GM19099 (cell line): ENCODE results near the gene TMEM51.

Source experiments
- POLR2A ChIP-seq: IDR thresholded peaks from 3 replicates; pipeline ENCODE4 v1.6.1; 2011; ENCODE audit warnings: low read depth; ENCODE audit not compliant: insufficient read length; ENCODE audit errors: extremely low read depth

The TMEM51 gene

DNA sequence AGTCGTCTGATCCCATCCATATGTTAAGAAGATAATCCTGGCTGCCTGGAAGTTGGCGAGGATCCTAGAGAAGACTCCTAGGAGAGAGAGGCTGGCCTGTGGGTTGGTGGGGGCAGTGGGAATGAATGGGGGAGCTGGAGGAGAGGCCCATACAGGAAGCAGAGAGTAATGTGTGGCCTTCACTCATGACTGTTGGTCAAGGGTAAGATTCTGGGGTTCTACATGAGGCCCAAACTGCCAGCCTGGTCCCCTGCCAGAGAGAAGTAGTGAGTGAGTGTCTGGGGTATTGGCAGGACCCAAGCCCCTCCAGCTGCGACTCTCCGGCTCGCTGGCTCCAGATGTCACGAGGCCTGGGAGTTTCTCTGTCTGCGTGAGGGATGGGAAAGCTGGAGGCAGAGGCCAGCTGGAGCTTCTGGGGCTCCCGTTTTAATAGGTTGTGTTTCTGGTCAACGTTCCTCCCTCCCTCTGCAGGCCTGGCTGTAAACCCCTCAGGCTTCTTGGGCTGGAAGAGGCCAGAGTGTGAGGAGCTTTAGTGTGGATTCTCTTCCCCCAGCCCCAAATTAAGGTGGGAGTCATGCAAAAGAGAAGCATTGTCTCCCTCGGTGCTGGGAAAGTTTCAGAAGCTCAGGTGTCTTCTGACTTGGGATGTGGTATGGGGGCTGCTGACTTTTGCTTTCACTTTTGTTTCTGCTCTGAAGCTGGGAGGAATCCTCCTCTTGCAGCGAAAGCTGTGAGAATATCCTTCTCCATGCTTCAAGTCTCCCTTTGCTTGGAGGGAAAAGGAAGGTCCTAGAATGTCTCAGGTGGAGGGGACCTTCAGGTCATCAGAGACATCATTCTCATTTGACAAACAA is 2.6 kb downstream of the TMEM51 start:
- TF ChIP-seq POLR2A: no peak

DNA sequence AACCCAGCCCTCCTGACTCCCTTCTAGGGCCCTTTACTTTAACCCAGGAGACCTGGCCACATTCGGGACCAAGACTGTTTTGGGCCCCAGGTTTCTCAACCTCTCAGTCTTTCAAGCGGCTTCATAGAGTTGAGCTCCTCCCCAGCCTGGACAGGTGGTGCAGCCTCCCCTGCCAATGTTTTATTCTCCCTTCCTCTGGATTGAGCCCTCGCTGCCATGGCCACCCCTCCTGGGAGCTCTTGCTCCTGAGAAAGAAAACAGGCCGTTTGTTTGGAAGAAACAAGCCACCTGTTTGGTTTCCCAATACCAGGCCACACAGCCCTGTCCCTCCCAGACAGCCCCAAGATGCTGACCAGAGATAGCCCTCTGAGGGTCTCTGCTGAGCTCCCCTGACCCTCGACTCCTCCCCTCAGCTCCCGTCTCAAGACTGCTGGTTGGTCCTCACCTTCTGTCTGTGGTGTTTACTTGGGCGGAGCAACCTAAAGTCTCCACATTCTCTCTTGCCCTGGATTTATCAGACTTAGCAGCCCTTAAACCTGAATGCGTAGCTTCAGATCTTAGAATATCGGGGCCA is 3.3 kb downstream of the TMEM51 start:
- no peak for TF ChIP-seq POLR2A

DNA sequence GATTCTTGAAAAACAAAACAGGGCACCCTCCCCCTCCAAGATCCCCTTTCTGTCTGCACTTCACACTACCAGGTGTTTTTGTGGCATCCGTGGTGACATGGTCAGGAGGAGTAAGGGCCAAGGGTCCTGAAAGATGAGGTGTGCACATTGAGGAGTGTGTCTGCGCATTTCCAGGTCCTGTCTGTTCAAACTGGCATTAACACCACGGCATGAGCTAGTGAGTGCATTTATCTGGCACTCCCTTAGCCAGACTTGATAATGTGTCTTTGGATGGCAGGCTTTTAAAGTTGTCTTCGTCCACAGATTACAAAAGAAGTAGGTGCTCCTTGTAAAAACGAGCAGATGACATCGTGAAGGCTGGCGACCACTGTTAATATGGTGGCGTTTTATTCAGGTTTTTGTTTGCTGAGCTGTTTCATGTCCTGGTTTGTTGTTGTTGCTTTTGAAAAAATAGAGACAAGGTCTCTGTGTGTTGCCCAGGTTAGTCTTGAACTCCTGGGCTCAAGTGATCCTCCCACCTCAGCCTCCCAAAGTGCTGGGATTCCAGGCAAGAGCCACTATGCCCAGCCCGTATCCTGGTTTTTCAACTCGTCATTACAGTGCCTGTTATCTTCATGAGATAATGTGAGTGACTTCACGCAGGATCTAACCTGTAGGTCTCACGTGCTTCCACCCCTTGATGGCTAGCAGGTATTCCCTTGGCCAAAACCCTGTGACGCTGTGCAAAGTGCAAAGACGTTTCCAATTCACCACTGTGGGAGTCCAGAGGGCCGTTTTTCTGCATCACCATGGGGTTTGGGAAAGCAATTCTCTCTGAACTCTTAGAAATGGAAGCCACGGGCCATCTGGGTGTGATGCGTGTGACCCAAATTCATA is 4.2 kb downstream of the TMEM51 start:
- no peak for TF ChIP-seq POLR2A

DNA sequence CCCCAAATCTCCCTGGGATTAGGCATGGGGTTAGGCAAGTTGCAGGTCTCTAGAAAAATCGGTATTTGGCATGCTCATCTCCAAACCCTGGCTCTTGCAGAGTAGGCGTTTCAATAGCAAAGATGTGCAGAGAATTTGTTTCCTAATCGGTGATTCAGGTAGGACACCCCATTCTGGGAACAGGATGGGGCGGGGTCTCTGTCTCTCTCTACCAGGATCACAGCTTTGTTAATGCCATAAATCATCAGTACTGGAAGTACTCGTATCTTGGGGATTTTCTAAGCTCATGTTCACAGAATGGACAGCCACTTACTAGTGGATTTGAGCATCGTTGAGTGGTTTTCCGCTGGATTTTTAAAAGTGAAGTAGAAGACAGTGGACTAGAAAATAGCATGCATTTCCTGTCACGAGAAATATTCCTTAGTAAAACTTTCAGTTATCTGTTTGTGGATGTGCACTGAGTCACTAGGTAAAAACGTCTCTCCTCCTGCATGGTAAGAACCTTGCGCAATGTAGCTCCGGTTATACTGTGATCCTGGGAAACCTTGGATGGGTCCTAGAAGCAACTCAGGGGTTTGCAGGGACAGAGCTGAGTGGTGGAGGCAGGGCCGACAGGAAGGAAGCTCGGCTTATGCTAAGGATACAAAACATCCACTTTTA is 5.1 kb downstream of the TMEM51 start:
- TF ChIP-seq POLR2A: no peak

DNA sequence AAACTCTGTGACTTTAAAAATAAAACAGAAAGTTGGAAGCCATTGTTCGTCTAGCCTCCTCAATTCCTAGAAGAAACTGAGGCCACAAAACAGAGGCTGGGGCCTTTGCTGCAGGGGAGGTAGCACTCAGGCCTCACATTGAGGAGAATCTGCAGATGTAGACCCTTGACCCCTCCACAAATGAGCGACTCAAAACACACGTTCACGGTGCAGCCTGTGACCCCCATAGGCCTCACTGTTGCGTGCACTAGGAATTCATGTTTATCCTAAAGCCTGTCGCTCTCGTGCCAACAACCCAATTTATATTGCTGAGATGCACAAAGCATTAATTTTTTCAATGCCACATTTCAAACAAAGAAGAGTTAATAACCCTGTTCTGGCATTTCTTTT is 5.6 kb downstream of the TMEM51 start:
- TF ChIP-seq POLR2A: no peak

DNA sequence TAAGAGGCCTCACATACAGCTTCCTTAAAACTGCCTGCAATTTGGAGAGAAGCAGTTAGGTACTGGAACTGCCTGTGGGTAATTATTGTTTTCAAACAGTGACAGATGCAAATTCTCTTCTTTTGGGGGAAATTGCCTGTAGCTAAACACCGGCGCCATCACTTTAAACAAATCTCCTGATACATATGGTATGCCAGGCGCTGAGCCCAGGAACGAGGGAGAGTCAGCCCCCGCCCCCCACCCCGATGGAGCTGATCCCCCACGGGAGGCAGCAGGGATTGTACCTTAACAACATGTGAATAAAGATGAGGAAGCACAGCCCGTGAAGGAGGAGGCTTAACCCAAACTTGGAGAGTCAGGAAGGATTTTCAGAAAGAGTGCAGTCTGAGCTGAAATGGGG is 7.1 kb downstream of the TMEM51 start:
- TF ChIP-seq POLR2A: no peak

DNA sequence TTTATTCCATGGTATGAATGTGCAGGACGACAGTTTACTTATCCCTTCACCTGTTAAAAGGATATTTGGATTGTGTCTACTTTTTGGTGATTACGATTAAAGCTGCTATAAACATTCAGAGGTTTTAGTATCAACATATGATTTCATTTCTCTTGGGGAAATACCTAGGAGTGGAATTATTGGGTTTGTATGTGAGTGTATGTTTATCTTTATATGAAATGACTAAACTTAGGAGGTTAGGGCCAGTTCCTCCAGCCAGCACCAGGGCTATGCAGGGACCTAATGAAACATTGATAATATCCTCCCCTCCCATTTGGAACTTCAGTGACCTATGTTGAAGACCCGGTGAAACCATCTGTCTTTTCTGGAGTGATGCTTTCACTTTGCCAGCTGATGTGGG is 13.8 kb downstream of the TMEM51 start:
- no peak for TF ChIP-seq POLR2A

DNA sequence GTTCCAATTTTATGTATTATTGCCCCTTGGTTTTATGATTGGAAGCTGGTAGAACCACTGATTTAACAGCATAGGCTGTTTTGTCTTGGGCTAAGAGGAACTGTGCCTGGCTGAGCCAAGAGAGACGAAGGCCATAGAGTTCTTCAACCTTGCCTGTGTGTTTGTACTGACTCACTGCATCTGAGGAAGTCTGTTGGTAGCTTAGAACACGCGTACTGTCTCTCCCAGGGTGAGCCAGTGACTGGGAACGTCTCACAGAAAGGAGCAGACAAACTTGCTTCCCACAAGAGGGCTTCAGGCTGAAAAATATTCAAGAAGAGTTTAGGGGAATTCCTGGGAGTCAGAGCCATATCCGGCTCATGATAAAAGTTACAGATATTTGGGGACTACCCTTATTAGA is 14.9 kb downstream of the TMEM51 start:
- TF ChIP-seq POLR2A: no peak

DNA sequence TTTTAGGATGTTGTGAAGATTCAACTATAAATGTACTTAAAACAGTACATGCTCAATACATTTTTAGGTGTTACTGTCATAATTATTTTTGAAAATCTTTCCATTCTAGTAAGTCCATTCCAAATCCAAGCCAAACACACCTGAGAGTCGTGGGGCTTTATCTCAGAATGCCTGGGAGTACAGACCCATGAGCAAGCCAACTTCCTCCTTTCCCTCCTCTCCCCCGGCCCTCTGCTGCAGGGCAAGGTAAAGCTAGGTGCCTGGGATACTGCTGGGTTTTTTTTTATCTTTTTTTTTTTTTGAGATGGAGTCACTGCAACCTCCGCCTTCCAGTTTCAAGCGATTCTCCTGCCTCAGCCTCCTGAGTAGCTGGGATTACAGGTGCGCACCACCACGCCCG is 16.5 kb downstream of the TMEM51 start:
- TF ChIP-seq POLR2A: no peak

DNA sequence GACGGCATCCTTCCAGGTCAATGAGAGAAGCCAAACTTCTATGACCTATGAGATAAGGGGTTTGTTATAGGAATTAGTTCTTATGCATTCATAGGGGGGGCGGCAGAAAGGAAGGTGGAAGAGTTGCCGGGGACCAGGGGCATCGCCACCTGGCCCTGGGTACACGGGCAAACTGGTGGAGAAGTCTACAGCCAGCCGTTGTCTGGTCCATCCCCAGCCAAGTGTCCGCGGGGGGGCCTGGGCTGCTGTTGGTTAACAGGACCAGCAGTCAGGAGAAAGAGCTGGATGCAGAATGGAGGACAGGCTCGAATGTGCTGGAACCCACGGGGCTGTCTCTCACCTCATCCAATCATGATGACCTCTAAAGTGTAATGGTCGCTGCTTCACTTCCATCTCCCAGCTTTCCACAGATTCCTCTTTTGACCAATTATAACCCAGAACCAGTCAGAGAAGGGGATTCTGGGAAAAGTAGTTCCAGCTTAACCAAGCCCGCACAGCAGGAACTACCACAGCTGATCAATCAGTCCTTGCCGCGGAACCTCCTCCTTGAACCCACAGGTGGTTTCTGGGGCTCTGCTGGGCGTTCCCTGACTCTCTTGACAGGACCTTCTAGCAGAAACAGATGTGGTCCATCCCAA is 17.8 kb downstream of the TMEM51 start:
- no peak for TF ChIP-seq POLR2A

DNA sequence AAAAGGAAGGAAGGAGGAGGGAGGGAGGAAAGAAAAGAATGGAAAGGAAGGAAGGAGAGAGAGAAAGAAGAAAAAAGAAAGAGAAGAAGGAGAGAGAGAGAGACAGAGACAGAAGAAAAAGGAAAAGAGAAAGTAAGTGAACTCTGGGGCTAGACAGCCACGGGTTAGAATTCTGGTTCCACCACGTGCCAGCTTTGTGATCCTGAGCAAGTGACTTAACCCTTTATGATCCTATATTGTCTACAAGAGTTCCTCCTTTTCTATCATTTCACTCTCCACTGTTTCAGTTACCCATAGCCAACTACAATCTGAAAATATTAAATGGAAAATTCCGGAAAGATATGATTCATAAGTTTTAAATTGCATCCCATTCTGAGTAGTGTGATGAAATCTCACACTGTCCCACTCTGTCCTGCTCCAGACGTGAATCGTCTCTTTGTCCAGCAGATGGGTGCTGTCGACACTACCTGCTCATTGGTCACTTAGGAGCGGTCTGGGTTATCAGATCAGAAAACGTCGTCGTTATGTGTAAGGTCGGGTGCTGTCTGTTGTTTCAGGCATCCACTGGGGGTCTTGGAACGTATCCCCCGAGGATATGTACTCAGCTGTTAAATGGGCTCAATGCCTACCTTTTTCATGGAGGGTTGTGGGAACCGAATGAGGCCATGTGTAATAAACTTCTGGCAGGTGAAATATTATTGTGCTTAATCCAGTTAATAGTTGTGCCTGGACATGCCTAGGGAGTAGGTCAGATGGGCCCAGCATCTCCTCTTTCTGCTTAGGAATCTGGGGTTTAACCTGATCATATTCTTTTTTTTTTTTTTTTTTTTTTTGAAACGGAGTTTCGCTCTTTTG is 19.1 kb downstream of the TMEM51 start:
- TF ChIP-seq POLR2A: no peak

DNA sequence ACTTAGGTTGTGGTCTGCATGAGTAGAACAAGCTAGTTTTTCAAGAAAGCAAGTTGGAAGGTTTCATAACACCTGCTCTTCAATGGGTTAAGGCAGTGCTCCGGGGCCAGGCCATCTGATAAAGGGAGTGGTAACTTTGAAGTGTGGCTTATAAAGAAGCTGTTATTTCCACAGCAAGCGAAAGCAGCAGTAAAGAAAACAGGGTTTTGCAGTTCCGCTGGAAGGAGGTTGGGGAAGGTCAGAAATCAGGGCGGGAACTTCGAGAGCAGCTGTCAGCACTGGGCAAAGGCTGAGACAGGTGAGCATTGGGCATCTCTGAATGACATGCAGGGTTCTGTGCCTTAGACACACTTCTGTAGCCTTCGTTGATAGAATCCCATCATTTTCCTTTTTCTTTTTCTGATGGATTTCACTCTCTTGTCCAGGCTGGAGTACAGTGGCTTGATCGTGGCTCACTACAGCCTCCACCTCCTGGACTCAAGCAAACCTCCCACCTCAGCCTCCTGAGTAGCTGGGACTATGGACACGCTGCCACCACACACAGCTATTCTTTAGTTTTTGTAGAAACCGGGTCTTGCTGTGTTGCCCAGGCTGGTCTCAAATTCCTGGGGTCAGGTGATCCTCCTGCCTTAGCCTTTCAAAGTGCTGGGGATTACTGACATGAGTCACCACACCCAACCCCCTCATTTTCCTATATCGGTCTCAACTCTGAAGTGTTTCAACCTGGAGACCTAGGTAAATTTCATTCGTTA is 20.5 kb downstream of the TMEM51 start:
- no peak for TF ChIP-seq POLR2A

DNA sequence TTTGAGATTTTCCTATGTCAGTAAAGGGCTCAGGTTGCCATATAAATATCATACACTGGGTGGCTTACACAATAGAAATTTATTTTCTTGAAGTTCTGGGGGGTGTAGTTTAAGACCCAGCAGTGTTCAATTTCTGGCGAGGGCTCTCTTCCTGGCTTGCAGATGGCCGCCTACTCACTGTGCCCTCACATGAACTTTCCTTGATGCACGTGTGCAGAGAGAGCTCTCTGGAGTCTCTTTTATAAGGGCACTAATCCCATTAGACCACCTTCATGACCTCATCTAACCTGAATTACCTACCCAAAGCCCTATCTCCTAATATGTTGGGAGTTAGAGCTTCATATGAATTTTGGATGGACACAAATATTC is 21.1 kb downstream of the TMEM51 start:
- TF ChIP-seq POLR2A: no peak

DNA sequence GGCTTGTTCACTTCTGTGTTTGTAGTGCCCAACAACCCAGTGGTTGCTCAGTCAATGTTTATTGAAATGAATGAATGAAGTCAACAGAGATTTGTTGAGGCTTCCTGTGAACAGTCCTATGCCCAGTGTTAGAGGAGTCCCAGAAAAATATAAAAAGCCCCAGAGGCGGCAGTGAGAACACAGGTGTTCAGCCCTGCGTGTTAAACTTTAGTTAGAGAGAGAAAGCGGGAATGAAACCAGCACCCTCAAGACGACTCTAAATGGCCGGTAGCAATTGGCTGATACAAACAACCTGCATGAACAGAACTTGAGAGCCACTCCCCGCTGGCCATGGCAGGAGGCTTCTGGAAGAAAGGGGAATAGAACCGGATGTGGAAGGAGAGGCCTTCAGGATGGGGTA is 22.6 kb downstream of the TMEM51 start:
- no peak for TF ChIP-seq POLR2A
